Naive thymus-derived CD4-positive, alpha-beta T cell (primary cell): ENCODE measurements around the gene CACNB1. TPM values are rescaled to one million over a fixed set of nuclear protein-coding genes. Genes with fewer than 3 reads are reported as not detected.

Experiments
- ATAC-seq: fragments of 150-1000 bp; cut with Tn5 transposase; 2 replicates; pipeline ENCODE4 v1.10.0; 2021; ENCODE audit warnings: mild to moderate bottlenecking, moderate library complexity
- CTCF ChIA-PET: fragments of 350-600 bp; sonication (Branson Sonifier 250); formaldehyde crosslinking; loops from one replicate; lab custom pipeline; 2021; ENCODE audit warnings: antibody characterized with exemption; lab: Charles Lee
- POLR2A ChIA-PET: fragments of 350-600 bp; sonication (Branson Sonifier 250); formaldehyde crosslinking; loops from one replicate; lab custom pipeline; 2021; ENCODE audit warnings: antibody characterized with exemption, inconsistent platforms; lab: Charles Lee
- DNase-seq, 9 donors: peaks; one replicate each; pipeline versions ENCODE4 v3.0.0 to v3.0.0-alpha.2; 2020 to 2022; ENCODE audit warnings: mixed read lengths in 1 of 9
- H3K27ac ChIP-seq: one replicate; pipeline ENCODE4 v1.7.0; 2013; ENCODE audit warnings: mild to moderate bottlenecking, low read depth, low read length, moderate library complexity
- H3K27me3 ChIP-seq, 2 donors: one replicate each; pipeline ENCODE4 v1.7.0; 2013; ENCODE audit warnings: low read length in 2 of 2, mild to moderate bottlenecking in 2 of 2, moderate library complexity in 2 of 2; ENCODE audit not compliant: control insufficient read depth in 2 of 2, insufficient read depth in 2 of 2
- H3K36me3 ChIP-seq, 3 experiments: 1 replicate in 2 of 3; 2 replicates in 1 of 3; pipeline ENCODE4 v1.7.0; 2013; ENCODE audit warnings: low read length in 3 of 3, mild to moderate bottlenecking in 3 of 3, moderate library complexity in 1 of 3; ENCODE audit not compliant: insufficient read depth in 3 of 3, control insufficient read depth in 2 of 3
- H3K4me1 ChIP-seq, 2 donors: one replicate each; pipeline ENCODE4 v1.7.0; 2013; ENCODE audit warnings: low read length in 2 of 2, mild to moderate bottlenecking in 2 of 2, moderate library complexity in 1 of 2; ENCODE audit not compliant: control insufficient read depth in 2 of 2, insufficient read depth in 2 of 2
- H3K4me3 ChIP-seq: 2 replicates; pipeline ENCODE4 v1.7.0; 2013; ENCODE audit warnings: mild to moderate bottlenecking, low read length
- H3K9me3 ChIP-seq, 3 experiments: 1 replicate in 2 of 3; 2 replicates in 1 of 3; pipeline ENCODE4 v1.7.0; 2013; ENCODE audit warnings: low read length in 3 of 3; ENCODE audit not compliant: control insufficient read depth in 2 of 3
- H3K27ac Mint-ChIP-seq, 9 donors: one replicate each; pipeline ENCODE4 v1.8.0; 2020 to 2022; ENCODE audit warnings: mixed read lengths in 9 of 9, mild to moderate bottlenecking in 8 of 9, moderate library complexity in 5 of 9, inconsistent platforms in 2 of 9
- H3K27me3 Mint-ChIP-seq, 5 donors: one replicate each; pipeline ENCODE4 v1.8.0; 2021 to 2022; ENCODE audit warnings: mixed read lengths in 5 of 5, mild to moderate bottlenecking in 1 of 5
- H3K36me3 Mint-ChIP-seq, 5 donors: one replicate each; pipeline ENCODE4 v1.8.0; 2020 to 2022; ENCODE audit warnings: mixed read lengths in 5 of 5, mild to moderate bottlenecking in 3 of 5, inconsistent platforms in 1 of 5
- H3K4me1 Mint-ChIP-seq, 7 donors: one replicate each; pipeline ENCODE4 v1.8.0; 2020 to 2022; ENCODE audit warnings: mixed read lengths in 7 of 7, mild to moderate bottlenecking in 3 of 7, inconsistent platforms in 1 of 7
- H3K4me3 Mint-ChIP-seq, 10 donors: one replicate each; pipeline ENCODE4 v1.8.0; 2020 to 2022; ENCODE audit warnings: mild to moderate bottlenecking in 10 of 10, mixed read lengths in 10 of 10, moderate library complexity in 6 of 10, inconsistent platforms in 2 of 10
- H3K9me3 Mint-ChIP-seq, 11 donors: one replicate each; pipeline ENCODE4 v1.8.0; 2020 to 2022; ENCODE audit warnings: mixed read lengths in 11 of 11, mild to moderate bottlenecking in 4 of 11, inconsistent platforms in 1 of 11, moderate library complexity in 1 of 11
- intact Hi-C, 2 donors: fragments of 100-400 bp; cut with micrococcal nuclease; formaldehyde crosslinking; loops; one replicate each; pipeline ENCODE4 v1.15.1; 2023
- polyA plus RNA-seq, 2 donors: library from polyadenylated mRNA; unstranded; fragments of 300-500 nt; fragmentation: Illumina TruSeq; gene quantifications; one replicate each; pipeline ENCODE4 v1.2.3, GENCODE V29; 2021
- total RNA-seq, 6 experiments: library from RNA in 5 of 6; stranded (reverse) in 5 of 6; gene quantifications; 1 replicate in 5 of 6; 2 replicates in 1 of 6; pipeline ENCODE4 v1.2.3 and lab custom pipeline; 2021 to 2026

Gene CACNB1
- total and polyA plus RNA-seq, 7 experiments from 2014 or later = 0.39 to 22.0 (median 11.9) TPM

DNA sequence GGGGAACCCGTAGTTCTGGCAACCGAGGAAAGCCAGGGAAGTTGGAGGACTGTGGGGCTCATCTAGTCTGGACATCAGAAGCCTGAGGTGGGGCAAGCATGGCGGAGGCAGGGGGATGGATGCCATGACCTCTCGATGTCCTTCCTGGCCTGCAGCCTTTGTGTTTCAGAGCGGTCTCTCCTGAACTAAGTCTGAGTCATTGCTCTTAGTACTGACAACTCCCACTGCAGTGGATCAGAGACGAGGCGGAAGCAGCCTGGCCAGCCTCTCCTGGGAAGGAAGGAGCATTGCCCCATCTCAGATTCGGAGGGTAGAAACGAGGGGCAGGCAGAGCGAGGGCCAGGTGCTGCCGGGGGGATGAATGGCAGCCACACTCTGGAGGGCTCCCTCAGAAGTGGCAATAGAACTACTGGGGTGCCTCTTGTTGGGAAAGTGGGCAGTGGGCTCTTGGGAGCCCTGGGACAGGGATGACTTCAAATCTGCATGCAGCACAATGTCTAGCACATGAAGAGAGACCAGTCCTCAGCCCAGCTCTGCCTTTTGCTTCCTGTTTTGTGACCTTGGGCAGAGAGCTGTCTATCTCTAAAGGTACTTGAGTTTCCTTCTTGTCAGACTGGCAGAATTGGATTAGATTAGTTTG is 31.9 kb upstream of the CACNB1 start:
- Mint-ChIP-seq H3K27me3 (peaks cover 27 to 46% (median 43%) of the 10 kb centered on the region in 5 donors), H3K36me3 (no peaks in the 10 kb centered on the region), H3K27ac (peak overlapping the region in 1 of 9 donors; percentile 38), H3K9me3 (no peaks in the 10 kb centered on the region), H3K4me3 (no peak overlapping the region), H3K4me1 (peaks cover 15 to 22% (median 16%) of the 10 kb centered on the region in 7 donors)
- Histone ChIP-seq H3K4me1 (peaks cover 13 to 16% of the 10 kb centered on the region in 2 donors), H3K9me3 (no peaks in the 10 kb centered on the region), H3K4me3 (no peak overlapping the region), H3K27me3 (peaks cover 0 to 8% of the 10 kb centered on the region in 2 donors), H3K27ac (no peak overlapping the region), H3K36me3 (no peaks in the 10 kb centered on the region)
- POLR2A ChIA-PET = no interaction called here
- DNase-seq (no peak), ATAC-seq (no peak)
- intact Hi-C loops = no loop called here
- CTCF ChIA-PET = interaction anchor here (1.0 kb wide), 1 partner anchor 9 kb away, joined by 3 read pairs; no protein-coding TSS in a partner anchor

GRCh38 chr17:39227364-39227919 is 30.0 kb upstream of the CACNB1 start:
- peaks cover 35 to 61% (median 53%) of the 10 kb centered on the region in 5 donors for H3K27me3 Mint-ChIP-seq
- peak overlapping the region in 3 of 10 donors; percentile 3 to 43 (median 12) for H3K4me3 Mint-ChIP-seq
- H3K27ac Mint-ChIP-seq = no peak overlapping the region

DNA sequence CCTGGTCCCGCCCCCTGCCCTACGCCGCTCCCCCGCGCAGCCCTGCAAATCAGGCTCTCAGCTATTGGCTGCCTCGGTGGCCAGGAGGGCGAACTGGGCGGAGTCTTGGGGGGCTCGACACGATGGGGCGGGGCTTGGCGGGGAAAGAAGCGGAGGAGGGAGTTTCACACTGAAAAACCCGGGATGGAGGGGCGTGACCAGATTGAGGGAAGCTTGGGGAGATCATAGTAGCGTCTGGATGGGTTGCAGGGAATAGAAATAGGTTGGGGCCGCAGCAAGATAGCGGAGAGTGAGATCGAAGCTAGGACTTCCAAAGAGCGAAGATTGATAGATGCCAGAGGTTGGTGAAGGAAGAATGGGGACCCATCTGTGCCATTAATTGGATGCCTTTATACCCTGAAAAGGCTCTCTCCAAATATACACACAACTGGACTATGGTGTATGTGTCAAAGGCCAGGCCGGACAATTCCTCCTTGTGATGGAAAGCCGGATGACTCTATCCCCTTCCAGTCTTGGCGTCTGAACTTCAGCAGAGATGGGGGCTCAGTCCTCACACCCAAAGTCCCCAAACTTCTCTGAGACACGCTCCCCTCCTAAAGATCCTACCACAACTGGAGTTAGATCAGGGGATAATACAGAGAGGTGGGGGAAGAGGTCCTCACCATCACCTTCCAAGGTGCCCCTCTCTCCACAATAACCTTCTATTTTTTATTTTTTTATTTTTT is 28.7 kb upstream of the CACNB1 start:
- peaks cover 0 to 2% (median 0%) of the 10 kb centered on the region in 11 donors for H3K9me3 Mint-ChIP-seq
- Histone ChIP-seq H3K4me1 (peaks cover 4 to 6% of the 10 kb centered on the region in 2 donors), H3K27ac (no peak overlapping the region), H3K36me3 (no peaks in the 10 kb centered on the region), H3K9me3 (no peaks in the 10 kb centered on the region), H3K27me3 (peaks cover 0 to 8% of the 10 kb centered on the region in 2 donors), H3K4me3 (no peak overlapping the region)
- H3K27me3 Mint-ChIP-seq = peaks cover 35 to 56% (median 44%) of the 10 kb centered on the region in 5 donors
- ChIA-PET CTCF (interaction anchor here (0.6 kb wide), 1 partner anchor 19 kb away, joined by 6 read pairs; no protein-coding TSS in a partner anchor), POLR2A (no interaction called here)
- H3K36me3 Mint-ChIP-seq = no peaks in the 10 kb centered on the region
- intact Hi-C loops = loop anchor here in 1 of 2 donors (2.0 kb wide), 1 partner anchor 13 kb away; no protein-coding TSS in a partner anchor
- DNase-seq = peak in 1 of 9 donors; percentile 53
- peak overlapping the region; percentile 72 to 90 (median 85) for H3K4me3 Mint-ChIP-seq
- peaks cover 8 to 18% (median 11%) of the 10 kb centered on the region in 7 donors for H3K4me1 Mint-ChIP-seq
- H3K27ac Mint-ChIP-seq = peak overlapping the region in 2 of 9 donors; percentile 61 to 70
- ATAC-seq = peak; percentile 68

More at GRCh38 chr17:39227364-39227919, 30.0 kb upstream of the CACNB1 start:
- ChIA-PET POLR2A (interaction anchor here (1.0 kb wide), 1 partner anchor 22 kb away, joined by 3 read pairs; no protein-coding TSS in a partner anchor), CTCF (no interaction called here)
- no peak overlapping the region for H3K4me3 ChIP-seq
- no peaks in the 10 kb centered on the region for H3K36me3 Mint-ChIP-seq
- no peaks in the 10 kb centered on the region for H3K9me3 ChIP-seq
- DNase-seq (no peak), ATAC-seq (no peak)
- H3K36me3 ChIP-seq = no peaks in the 10 kb centered on the region
- peaks cover 13 to 16% of the 10 kb centered on the region in 2 donors for H3K4me1 ChIP-seq
- no peak overlapping the region for H3K27ac ChIP-seq
- H3K27me3 ChIP-seq = peaks cover 0 to 8% of the 10 kb centered on the region in 2 donors
- intact Hi-C loops = no loop called here
- peaks cover 16 to 27% (median 20%) of the 10 kb centered on the region in 7 donors for H3K4me1 Mint-ChIP-seq
- peaks cover 0 to 2% (median 0%) of the 10 kb centered on the region in 11 donors for H3K9me3 Mint-ChIP-seq

DNA sequence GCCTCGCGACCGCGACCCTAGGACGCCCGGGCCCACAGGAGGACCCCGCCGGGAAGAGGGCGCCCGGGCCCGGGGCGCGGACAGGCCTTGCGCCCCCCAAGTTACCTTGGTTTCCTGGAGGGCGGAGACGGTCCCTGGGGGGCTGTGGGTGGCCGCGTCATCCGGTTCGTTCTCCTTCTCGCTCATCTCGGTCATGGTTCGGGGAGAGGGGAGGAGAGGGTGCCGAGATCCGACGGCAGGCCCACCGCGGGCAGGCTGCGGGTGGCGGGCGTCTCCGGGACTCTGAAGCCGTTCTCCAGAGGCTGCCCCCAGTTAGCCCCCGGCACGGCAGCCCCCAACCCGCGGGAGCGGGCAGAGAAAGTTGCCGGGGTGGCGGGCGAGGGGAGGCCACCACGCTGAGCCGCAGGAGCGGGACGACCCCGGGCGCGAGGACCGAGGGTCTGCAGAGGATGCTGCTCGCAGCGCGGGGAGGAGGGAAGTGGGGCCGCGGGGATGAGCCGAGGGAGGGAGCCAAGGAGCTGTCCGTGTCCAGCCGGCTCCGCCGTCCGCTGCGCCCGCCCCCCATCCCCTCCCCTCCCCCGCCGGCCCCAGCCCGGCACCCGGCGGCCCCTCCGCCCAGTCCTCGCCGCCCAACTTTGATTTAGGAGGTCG is 28.0 kb upstream of the CACNB1 start, which contains the start of gene STAC2:
Gene STAC2 (minus strand): TSS at position 638 of the 651 bp plus-strand sequence. CDS start 443 bp downstream, at position 195.
- ChIA-PET CTCF (interaction anchor here (0.6 kb wide), 1 partner anchor 19 kb away, joined by 6 read pairs; no protein-coding TSS in a partner anchor), POLR2A (no interaction called here)
- Mint-ChIP-seq H3K4me3 (peak within 1 kb of the TSS; percentile 72 to 90 (median 85)), H3K27me3 (peaks cover 35 to 56% (median 44%) of the 10 kb centered on the region in 5 donors), H3K4me1 (peaks cover 8 to 18% (median 11%) of the 10 kb centered on the region in 7 donors), H3K9me3 (peaks cover 0 to 2% (median 0%) of the 10 kb centered on the region in 11 donors), H3K36me3 (no peaks in the 10 kb centered on the region), H3K27ac (peak within 1 kb of the TSS in 2 of 9 donors; percentile 61 to 70)
- no peak for DNase-seq
- peak; percentile 32 for ATAC-seq
- Histone ChIP-seq H3K27ac (no peak within 1 kb of the TSS), H3K27me3 (peaks cover 0 to 8% of the 10 kb centered on the region in 2 donors), H3K4me3 (peak within 1 kb of the TSS; percentile 20), H3K36me3 (no peaks in the 10 kb centered on the region), H3K9me3 (no peaks in the 10 kb centered on the region), H3K4me1 (peaks cover 4 to 6% of the 10 kb centered on the region in 2 donors)
- intact Hi-C loops = loop anchor here in 1 of 2 donors (2.0 kb wide), 1 partner anchor 13 kb away; no protein-coding TSS in a partner anchor

GRCh38 chr17:39224778-39225307 is 27.4 kb upstream of the CACNB1 start:
- no peak overlapping the region for H3K27ac ChIP-seq
- intact Hi-C loops = loop anchor here in 1 of 2 donors (2.0 kb wide), 1 partner anchor 14 kb away; no protein-coding TSS in a partner anchor
- no peak overlapping the region for H3K4me3 ChIP-seq
- peaks cover 4 to 6% of the 10 kb centered on the region in 2 donors for H3K4me1 ChIP-seq
- H3K27me3 Mint-ChIP-seq = peaks cover 34 to 56% (median 44%) of the 10 kb centered on the region in 5 donors
- DNase-seq (no peak), ATAC-seq (peak; percentile 55)
- ChIA-PET CTCF (interaction anchor here (1.2 kb wide), 1 partner anchor 16 kb away, joined by 3 read pairs; no protein-coding TSS in a partner anchor), POLR2A (no interaction called here)
- peaks cover 8 to 18% (median 11%) of the 10 kb centered on the region in 7 donors for H3K4me1 Mint-ChIP-seq
- no peaks in the 10 kb centered on the region for H3K9me3 ChIP-seq
- H3K27me3 ChIP-seq = peaks cover 0 to 8% of the 10 kb centered on the region in 2 donors
- no peak overlapping the region for H3K27ac Mint-ChIP-seq
- H3K36me3 Mint-ChIP-seq = no peaks in the 10 kb centered on the region
- no peaks in the 10 kb centered on the region for H3K36me3 ChIP-seq
- H3K9me3 Mint-ChIP-seq = peaks cover 0 to 2% (median 0%) of the 10 kb centered on the region in 11 donors
- H3K4me3 Mint-ChIP-seq = peak overlapping the region in 9 of 10 donors; percentile 69 to 89 (median 77)
